Keratinocyte (primary cell): Measurements from ENCODE around the gene NUDT21. TPM values are rescaled to one million over a fixed set of nuclear protein-coding genes. Genes with fewer than 3 reads are reported as not detected.
"Not testable (repeated sequence)": the region's sequence is repeated elsewhere in the genome, so short reads cannot be mapped to it uniquely, and the experiment has no call there.

ENCODE experiments used
- DNase-seq: peaks from one replicate; pipeline ENCODE4 v3.0.0-alpha.2; 2011; ENCODE audit warnings: low read depth, missing footprints, low spot score
- FAIRE-seq: peaks from 2 replicates; lab custom pipeline; 2011; peaks lifted over from hg19 to GRCh38; lab: Jason Lieb, UNC
- H2AFZ ChIP-seq: 2 replicates; pipeline ENCODE4 v1.6.0; 2012; ENCODE audit warnings: low read length, control low read depth, inconsistent platforms; ENCODE audit not compliant: control insufficient read depth
- H3K27ac ChIP-seq: 2 replicates; pipeline ENCODE4 v1.5.1; 2011; ENCODE audit warnings: low read length; ENCODE audit not compliant: control insufficient read depth, insufficient read depth
- H3K27me3 ChIP-seq: 3 replicates; pipeline ENCODE4 v1.6.0; 2011; ENCODE audit warnings: low read length; ENCODE audit not compliant: control insufficient read depth, insufficient read depth; ENCODE audit errors: extremely low read depth
- H3K36me3 ChIP-seq, 2 experiments: 2 replicates in 1 of 2; 3 replicates in 1 of 2; pipeline ENCODE4 v1.5.1; 2011; ENCODE audit warnings: low read length in 2 of 2, mild to moderate bottlenecking in 1 of 2; ENCODE audit not compliant: control insufficient read depth in 2 of 2, insufficient read depth in 2 of 2; ENCODE audit errors: extremely low read depth in 1 of 2
- H3K4me1 ChIP-seq: 3 replicates; pipeline ENCODE4 v1.5.1; 2011; ENCODE audit warnings: low read length; ENCODE audit not compliant: control insufficient read depth, insufficient read depth; ENCODE audit errors: extremely low read depth
- H3K4me2 ChIP-seq: 3 replicates; pipeline ENCODE4 v1.6.0; 2011; ENCODE audit warnings: low read depth, low read length; ENCODE audit not compliant: control insufficient read depth, insufficient read depth; ENCODE audit errors: extremely low read depth
- H3K4me3 ChIP-seq, 3 experiments: fragments of 200-600 bp in 1 of 3; sonication (generic) in 1 of 3; 2 replicates in 2 of 3; 3 replicates in 1 of 3; pipeline ENCODE4 v1.5.1; 2011 to 2016; ENCODE audit warnings: low read length in 3 of 3, mild to moderate bottlenecking in 3 of 3, control low read depth in 2 of 3, inconsistent platforms in 1 of 3, low read depth in 1 of 3, mixed read lengths in 1 of 3, mixed run types in 1 of 3, moderate library complexity in 1 of 3; ENCODE audit not compliant: control insufficient read depth in 2 of 3, insufficient read depth in 2 of 3; ENCODE audit errors: extremely low read depth in 1 of 3
- H3K79me2 ChIP-seq: 2 replicates; pipeline ENCODE4 v1.6.0; 2012; ENCODE audit warnings: low read length; ENCODE audit not compliant: control insufficient read depth, insufficient read depth
- H3K9ac ChIP-seq: 3 replicates; pipeline ENCODE4 v1.6.0; 2011; ENCODE audit warnings: low read length; ENCODE audit not compliant: control insufficient read depth, insufficient read depth; ENCODE audit errors: extremely low read depth
- H3K9me1 ChIP-seq: 3 replicates; pipeline ENCODE4 v1.6.0; 2011; ENCODE audit warnings: low read length; ENCODE audit not compliant: control insufficient read depth, insufficient read depth; ENCODE audit errors: extremely low read depth
- H3K9me3 ChIP-seq: 2 replicates; pipeline ENCODE4 v1.5.1; 2012; ENCODE audit warnings: low read depth, low read length; ENCODE audit not compliant: control insufficient read depth
- H4K20me1 ChIP-seq: 3 replicates; pipeline ENCODE4 v1.6.0; 2011; ENCODE audit warnings: low read length; ENCODE audit not compliant: control insufficient read depth, insufficient read depth; ENCODE audit errors: extremely low read depth
- CTCF ChIP-seq, 3 experiments: IDR thresholded peaks in 1 of 3; conservative IDR thresholded peaks in 1 of 3; optimal IDR thresholded peaks in 1 of 3; 2 replicates in 2 of 3; 3 replicates in 1 of 3; pipeline versions ENCODE3 to v1.5.1; 2011; ENCODE audit warnings: low read length in 3 of 3, mild to moderate bottlenecking in 3 of 3, moderate library complexity in 2 of 3, control low read depth in 1 of 3, inconsistent platforms in 1 of 3; ENCODE audit not compliant: insufficient read depth in 2 of 3; ENCODE audit errors: extremely low read depth in 1 of 3
- EZH2 ChIP-seq: IDR thresholded peaks from one replicate; pipeline ENCODE4 v1.6.1; 2012; ENCODE audit warnings: inconsistent platforms, mild to moderate bottlenecking, low read length, moderate library complexity
- dilution Hi-C: fragments of 300-500 bp; cut with MboI; formaldehyde crosslinking; loops from one replicate; pipeline ENCODE4 v1.7.0; 2020; ENCODE audit warnings: low sequenced_read_pairs; ENCODE audit not compliant: extremely low pct_ligation_motif_present
- polyA plus RNA-seq, 5 experiments: library from polyadenylated mRNA; depleted of rRNA in 3 of 5; stranded (reverse) in 3 of 5; stranded (forward) in 1 of 5; unstranded in 1 of 5; fragments of >200 nt; gene quantifications; 1 replicate in 1 of 5; 2 replicates in 3 of 5; 3 replicates in 1 of 5; pipeline versions ENCODE4 v1.2.1 to v1.2.3, GENCODE V29; 2011 to 2012; ENCODE audit warnings: missing spikeins in 2 of 5, low read depth in 1 of 5, low replicate concordance in 1 of 5

NUDT21 gene
- polyA plus RNA-seq, 1 donor (not counting 4 experiments of a cell fraction or from before 2014, with no cell fraction given) = 98.2 TPM

GRCh38 chr16:56399047-56399446 is 52.1 kb downstream of the NUDT21 start:
- FAIRE-seq = no peak
- Histone ChIP-seq H3K27me3 (no peaks in the 10 kb centered on the region), H3K4me1 (no peaks in the 10 kb centered on the region), H3K27ac (no peak overlapping the region), H3K36me3 (peaks cover 11 to 26% of the 10 kb centered on the region in 2 experiments), H3K9me3 (no peaks in the 10 kb centered on the region), H3K4me2 (no peak overlapping the region), H4K20me1 (no peaks in the 10 kb centered on the region), H3K4me3 (no peak overlapping the region), H2AFZ (no peak overlapping the region), H3K9ac (no peak overlapping the region), H3K79me2 (no peaks in the 10 kb centered on the region), H3K9me1 (no peaks in the 10 kb centered on the region)
- dilution Hi-C loops = no loop called here
- no peak for DNase-seq
- no peak for TF ChIP-seq CTCF (optimal IDR thresholded peaks at IDR 0.05 in 1 of 3, IDR thresholded peaks at IDR 0.05 in 1 of 3, conservative IDR thresholded peaks at IDR 0.05 in 1 of 3; ENCODE audit: extremely low read depth in 1 of 3, insufficient read depth in 2 of 3, low read length in 3 of 3)

GRCh38 chr16:56396724-56397123 is 54.4 kb downstream of the NUDT21 start:
- H3K4me3 ChIP-seq, H4K20me1 ChIP-seq, H3K9me1 ChIP-seq, FAIRE-seq, H3K27ac ChIP-seq, H2AFZ ChIP-seq, H3K9me3 ChIP-seq, H3K79me2 ChIP-seq, DNase-seq, H3K4me2 ChIP-seq, dilution Hi-C loops, H3K4me1 ChIP-seq, H3K9ac ChIP-seq, H3K27me3 ChIP-seq: not testable (repeated sequence)
- H3K36me3 ChIP-seq = peaks cover 8 to 16% of the 10 kb centered on the region in 2 experiments

- Histone ChIP-seq H2AFZ (no peak overlapping the region), H3K4me1 (no peaks in the 10 kb centered on the region), H3K4me2 (no peak overlapping the region), H3K9me3 (no peaks in the 10 kb centered on the region), H3K36me3 (peaks cover 0 to 3% of the 10 kb centered on the region in 2 experiments), H3K79me2 (no peaks in the 10 kb centered on the region), H3K27ac (no peak overlapping the region), H3K9ac (no peak overlapping the region), H3K27me3 (no peaks in the 10 kb centered on the region), H3K9me1 (no peaks in the 10 kb centered on the region), H3K4me3 (no peak overlapping the region), H4K20me1 (no peaks in the 10 kb centered on the region)
- TF ChIP-seq EZH2 (no peak), CTCF (optimal IDR thresholded peaks at IDR 0.05 in 1 of 3, IDR thresholded peaks at IDR 0.05 in 1 of 3, conservative IDR thresholded peaks at IDR 0.05 in 1 of 3; ENCODE audit: extremely low read depth in 1 of 3, insufficient read depth in 2 of 3, low read length in 3 of 3) (no peak)
- dilution Hi-C loops = no loop called here
- peak; percentile 83 for FAIRE-seq
- DNase-seq = peak; percentile 38
Measured at GRCh38 chr16:56389554-56389953, 61.6 kb downstream of the NUDT21 start.
